Globus pallidus (tissue), 1 donor: ENCODE data around the gene PDHX.
"Not testable (repeated sequence)": the region's sequence is repeated elsewhere in the genome, so short reads cannot be mapped to it uniquely, and the experiment has no call there.

Experiments
- DNase-seq: peaks from one replicate; pipeline ENCODE4 v3.0.0-alpha.2; 2015; ENCODE audit warnings: low spot score

The PDHX gene

DNA sequence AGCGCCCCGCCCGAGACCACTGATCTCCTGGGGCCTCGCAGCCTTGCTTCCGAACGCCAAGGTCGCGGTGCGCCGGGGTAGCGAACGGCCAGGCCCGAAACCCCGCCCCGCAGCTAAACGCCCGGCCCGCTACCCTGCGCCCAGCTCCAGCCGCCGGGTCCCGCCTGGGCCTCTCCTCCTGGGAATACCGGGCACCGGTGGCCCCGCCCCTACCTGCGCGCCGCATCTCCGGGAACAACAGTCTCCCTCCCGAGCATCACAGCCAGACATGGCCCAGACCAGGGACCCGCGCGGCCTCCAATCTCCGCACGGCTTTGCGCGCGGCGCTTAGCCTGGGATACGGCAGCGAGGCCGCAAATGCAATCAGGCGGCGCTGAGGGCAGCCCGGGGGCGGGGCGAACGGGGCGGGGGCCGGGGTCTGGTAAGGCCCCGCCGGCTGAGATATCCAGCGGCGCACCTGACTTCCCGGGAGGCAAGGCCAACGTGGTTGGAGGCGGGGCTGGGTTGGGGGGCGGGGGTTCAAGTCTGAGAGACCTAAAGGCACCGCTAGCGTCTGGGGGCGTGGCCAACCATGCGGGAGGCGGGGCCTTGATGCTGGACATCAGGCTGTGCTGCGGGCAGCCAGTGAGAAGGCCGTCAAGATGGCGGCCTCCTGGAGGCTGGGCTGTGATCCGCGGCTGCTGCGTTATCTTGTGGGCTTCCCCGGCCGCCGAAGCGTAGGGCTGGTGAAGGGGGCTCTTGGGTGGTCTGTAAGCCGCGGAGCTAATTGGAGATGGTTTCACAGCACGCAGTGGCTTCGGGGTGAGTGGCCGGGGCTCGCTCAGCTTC, at the start of gene PDHX, which contains the start of gene APIP:
TSS of gene PDHX (plus strand) at position 604 of the 828 bp plus-strand sequence. CDS start at position 642, 38 bp downstream.
TSS of gene APIP (minus strand) at position 365 of the 828 bp plus-strand sequence. CDS start at position 270, 95 bp downstream.
- peak; percentile 97 for DNase-seq

DNA sequence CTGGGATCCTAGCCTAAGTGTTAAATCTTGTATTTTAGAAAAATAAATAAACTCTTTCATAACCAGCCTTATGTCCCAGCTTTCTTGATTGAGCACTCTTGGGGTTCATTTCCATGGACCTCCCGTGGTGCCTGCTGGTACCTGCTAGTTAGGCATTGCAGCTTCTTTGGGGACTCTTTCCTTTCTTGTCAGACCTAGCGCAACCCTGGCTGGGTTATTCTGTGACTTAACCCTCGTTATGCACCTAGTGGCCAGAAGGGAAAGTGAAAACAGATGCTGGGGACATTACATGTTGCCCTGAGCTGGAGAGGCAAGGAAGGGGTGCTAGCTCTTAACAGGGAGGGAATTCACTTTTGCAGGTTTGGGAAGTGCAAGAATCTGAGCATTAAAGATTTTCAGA, 47.0 kb upstream of the PDHX start:
- no peak for DNase-seq

DNA sequence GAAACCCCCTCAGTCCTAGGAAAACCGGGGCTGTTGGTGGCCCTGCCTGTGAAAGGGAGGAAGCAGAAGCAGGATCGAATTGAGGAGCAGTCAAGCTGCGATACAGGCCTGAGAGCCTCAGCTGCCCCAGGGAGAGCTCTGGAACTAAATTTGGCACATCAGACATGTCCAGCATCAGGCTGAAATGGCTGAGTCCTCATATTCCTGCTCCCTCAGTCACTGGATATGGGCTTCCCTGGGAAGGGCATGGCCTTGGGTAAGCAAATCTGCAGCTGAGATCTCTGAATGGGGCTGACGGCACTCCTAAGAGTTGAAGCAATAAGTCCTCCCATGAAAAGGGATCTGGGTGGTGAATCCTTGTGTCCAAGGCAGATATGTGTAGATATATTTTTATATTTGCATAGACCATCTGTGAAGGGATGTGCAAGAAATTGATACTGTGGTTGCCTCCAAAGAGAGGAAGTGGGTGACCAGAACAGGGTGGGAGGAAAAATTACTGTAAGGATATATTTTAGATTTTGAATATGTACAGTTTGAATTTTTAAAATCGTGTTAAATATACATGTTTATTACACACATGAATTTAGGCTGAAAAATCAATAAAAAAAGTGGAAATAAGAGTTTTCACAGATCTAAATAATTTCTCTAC, 45.7 kb upstream of the PDHX start:
- DNase-seq, result no peak

DNA sequence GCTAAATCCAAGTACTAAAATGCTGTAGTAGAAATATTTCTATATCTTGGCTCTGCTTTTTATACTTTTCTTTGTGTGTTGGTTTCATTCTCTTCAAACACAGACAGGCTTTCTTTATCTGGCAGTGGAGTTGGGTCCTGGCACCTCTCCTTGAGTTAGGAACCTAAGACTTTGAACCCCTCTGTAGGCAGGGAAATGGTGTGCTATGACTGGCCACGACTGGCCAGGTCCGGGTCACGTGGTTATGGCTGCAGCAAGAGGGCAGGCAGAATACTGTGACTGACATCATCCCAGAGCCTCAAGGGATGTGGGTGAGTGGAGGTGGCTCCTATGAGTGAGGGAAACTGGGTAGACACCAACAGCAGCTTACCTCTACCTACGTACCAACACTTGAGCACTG, 42.2 kb upstream of the PDHX start:
- DNase-seq, result no peak

DNA sequence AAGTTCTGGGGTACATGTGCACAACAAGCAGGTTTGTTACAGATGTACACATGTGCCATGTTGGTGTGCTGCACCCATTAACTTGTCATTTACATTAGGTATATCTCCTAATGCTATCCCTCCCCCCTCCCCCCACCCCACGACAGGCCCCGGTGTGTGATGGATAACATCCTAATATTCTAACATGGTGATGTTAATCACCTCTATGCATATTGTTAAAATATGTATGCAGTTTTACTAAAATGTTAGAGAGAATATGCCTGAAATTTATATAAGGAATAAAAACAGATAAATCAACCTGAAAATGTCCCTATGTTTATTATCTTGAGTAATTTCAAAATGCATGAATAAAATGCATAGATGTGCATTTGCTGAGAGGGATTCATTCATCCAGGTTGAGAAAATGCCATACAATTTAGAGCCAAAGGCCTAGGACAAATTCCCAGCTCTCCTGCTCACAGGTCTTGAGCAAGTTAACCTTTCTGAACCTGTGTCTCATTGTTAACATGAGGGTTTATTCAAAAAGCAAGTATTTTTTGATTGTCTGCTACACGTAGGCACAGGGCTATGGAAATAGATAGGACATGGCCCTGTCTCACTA, 38.9 kb upstream of the PDHX start:
- no peak for DNase-seq

DNA sequence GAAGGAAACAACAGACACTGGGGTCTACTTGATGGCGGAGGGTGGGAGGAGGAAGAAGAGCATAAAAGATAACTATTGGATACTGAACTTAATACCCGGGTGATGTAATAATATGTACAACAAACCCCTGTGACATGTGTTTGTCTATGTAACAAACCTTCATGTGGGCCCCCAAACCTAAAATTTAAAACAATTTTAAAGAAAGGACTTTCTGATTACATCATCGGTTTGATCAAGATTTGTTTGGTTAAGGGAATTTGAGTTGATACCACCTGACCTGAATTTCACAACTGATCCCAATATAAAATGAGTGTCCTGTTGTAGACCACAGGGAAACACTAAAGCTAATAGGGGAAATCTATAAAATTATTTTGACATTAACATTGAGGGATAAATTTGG, 34.5 kb upstream of the PDHX start:
- DNase-seq, result no peak

DNA sequence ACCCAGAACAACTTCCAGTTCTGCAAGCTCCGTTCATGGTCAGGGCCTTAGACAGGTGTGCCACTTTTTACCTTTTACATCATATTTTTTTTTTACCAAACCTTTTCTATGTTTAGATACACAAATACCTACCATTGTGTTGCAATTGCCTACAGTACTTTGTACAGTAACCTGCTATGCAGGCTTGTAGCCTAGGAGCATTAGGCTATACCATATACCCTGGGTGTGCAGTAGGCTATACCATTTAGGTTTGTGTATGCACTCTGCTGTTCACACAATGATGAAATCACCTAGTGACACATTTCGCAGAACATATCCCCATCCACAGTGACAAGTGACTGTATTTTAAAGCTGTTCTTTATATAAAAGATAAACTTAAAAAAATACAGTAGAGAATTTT, 29.8 kb upstream of the PDHX start:
- DNase-seq, result no peak

DNA sequence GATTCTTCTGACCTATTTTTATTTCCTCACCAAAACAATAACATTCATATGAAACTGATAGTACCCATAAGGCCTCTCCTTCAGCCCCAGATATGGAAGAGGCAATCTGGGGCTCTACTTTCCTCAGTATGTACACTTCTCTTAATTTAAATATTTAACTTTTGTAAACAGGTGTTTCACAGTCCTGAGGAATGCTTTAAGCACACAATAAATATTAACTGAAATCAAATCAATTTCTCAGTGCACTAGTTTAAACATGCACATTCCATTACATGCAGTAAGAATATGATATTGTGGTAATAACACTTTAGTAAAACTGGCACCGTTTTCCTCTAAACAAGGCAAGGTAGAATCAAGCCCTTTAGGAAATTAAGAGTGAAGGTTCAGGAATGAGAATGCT, 29.2 kb upstream of the PDHX start:
- no peak for DNase-seq

DNA sequence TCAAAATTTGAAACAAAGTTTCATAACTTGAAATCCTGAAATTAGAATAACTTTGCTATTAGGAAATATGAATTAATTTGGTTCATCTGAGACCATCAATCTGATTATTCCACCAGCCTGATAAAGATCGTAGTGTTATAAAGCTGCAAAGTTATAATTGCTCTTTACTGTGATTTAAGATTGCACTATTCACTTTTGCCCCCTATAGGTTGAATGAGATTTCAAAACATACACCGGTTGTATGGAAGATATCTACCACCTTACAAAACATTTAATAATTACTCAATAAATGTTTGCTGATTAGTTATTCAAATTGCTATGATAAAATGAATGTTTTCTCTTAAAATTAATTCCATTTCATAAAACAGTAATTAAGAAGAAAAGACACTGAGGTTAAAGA, 26.3 kb upstream of the PDHX start:
- peak; percentile 27 for DNase-seq

DNA sequence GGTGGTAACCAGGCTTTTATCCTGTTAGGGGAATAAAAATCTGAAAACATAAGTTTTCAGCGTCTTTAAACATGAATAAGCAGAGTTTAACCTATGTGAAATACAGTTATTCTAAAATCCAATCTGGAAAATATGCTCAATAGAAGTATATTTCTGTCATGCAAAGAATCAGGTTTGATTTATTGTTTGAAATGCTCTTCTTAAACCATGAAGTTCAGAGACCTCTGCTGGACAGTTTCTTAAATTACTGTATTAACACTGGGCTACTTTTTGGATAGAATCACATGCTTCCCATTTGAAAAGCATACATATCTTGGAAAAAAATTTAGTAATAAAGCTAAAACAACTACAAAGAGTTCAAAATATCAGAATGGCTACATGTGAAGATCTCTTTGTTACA, 25.6 kb upstream of the PDHX start:
- DNase-seq, result peak; percentile 76

DNA sequence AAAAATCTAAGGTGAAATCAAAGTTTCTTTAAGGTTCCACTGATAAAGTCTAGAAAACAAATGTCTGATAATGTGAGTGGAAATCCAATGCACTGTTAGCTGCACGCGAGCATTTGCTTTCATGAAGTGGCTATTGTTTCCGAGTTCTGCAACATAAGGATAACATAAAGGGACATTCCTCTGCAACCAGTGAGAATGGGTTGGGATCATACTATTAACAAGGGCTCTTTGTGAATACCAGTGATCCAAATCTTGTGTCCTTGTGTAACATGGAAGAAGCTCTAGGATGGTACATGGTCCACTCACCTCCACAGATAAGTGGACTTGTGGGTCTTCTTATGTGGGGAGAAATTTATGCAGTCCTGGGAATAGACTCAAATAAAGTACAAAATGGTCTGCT, 24.8 kb upstream of the PDHX start:
- peak; percentile 29 for DNase-seq

DNA sequence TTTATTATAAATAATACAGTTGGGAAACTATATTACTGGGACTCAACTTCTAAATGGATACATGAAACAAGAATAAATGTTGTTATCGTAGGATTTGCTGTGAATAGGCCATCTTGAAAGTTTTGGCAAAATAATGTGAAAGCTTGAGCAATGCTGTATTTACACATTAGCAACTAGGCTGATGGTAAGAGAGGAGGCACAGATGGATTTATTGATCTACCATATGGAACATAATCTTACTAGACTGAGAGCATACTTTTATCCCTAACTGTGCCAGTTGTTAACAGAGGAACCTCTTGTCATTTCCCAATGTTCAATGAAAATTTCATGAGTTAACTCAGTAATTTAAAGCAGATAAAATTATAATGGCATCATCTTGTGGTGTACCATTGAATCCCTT, 23.0 kb upstream of the PDHX start:
- no peak for DNase-seq

DNA sequence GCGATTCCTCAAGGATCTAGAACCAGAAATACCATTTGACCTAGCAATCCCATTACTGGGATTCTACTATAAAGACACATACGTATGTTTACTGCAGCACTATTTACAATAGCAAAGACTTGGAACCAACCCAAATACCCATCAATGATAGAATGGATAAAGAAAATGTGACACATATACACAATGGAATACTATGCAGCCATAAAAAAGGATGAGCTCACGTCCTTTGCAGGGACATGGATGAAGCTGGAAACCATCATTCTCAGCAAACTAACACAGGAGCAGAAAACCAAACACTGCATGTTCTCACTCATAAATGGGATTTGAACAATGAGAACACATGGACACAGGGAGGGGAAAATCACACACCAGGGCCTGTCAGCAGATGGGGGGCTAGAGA, 20.2 kb upstream of the PDHX start:
- not testable (repeated sequence) for DNase-seq

DNA sequence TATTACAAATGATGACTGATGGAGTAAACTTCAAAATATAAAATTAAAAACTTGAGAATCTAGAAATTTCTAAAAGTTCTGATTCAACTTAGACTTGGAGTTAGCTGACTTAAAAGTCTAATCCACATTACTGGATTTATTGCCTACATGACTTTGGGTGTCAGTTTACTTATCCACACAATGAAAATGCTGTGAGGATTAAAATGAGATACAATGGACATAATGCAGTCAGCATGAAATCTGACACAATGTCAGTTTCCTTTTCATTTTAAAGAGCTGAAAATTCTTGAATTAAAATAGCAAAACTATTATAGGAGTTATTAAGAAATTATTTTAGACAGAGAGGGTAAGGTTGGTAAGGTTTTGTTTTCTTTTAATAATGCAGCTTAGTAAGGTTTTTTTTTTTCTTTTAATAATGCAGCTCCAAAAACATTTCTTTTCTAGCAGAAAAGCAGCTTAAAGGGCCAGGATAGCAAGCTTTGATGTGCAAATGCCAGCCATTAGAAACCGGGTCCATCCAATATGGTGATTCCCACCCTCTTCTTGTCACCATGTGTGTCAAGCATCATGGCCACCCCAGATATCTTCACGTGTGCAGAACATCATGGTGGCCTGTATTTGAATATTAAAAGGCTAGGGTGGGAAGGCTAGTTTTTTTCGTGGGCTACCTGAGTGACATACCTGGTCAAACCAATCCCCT, 19.1 kb upstream of the PDHX start:
- no peak for DNase-seq

DNA sequence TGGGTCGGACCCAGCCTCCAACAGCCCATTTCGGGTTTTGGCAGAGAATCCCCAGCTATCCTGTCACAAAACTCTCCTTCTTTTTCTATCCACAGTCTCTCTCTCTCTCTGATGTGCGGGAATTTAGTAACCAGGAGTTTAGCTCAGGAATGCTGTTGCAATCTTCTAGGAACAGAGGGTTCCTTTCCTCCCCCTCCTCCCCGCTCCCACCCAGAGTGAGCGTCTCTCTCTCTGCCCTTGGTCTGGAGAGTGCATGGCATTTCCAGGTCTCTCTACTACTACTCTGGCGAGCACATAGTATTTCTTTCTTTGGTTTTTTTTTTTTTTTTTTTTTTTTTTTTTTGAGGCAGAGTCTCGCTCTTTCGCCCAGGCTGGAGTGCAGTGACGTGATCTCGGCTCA, 17.9 kb upstream of the PDHX start:
- no peak for DNase-seq

DNA sequence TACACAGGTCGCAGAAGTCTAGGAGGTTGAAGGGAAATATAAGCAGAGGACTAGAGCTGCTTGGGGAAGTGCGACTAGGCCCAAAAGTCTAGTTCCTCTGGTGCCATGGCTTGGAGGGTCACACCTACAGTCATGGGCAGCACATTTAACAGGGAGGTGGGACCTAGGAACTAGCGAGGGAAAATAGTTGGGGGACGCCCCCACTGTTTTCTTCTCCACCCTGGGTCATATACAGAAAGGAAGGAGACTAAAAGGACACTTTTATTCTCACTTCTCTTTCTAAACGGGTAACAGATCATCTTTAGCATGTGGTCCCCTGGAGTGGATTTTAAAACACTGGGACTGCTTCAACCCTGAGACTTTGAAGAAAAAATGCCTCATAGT, 16.8 kb upstream of the PDHX start:
- no peak for DNase-seq

DNA sequence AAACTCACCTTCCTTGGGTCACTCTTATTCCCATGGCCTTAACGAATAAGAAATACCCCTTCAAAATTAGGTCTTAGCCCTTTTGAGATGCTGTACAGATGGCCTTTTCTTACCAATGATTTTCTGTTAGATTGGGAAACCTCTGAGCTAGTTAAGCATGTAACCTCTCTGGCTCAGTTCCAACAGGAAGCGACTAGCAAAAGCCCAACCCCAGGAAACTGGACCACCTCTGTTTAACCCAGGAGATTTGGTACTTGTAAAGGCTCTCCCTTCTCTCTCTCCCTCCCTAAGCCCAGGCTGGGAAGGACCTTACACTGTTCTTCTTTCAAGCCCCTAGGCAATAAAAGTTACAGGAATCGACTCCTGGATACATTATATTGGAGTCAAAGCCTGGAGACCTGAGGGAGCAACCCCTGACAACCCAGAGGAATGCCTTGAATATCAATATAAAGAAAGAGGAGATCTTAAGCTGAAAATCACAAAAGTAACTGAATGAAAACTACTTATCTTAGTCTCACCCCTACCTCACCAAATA, 11.9 kb upstream of the PDHX start:
- no peak for DNase-seq

DNA sequence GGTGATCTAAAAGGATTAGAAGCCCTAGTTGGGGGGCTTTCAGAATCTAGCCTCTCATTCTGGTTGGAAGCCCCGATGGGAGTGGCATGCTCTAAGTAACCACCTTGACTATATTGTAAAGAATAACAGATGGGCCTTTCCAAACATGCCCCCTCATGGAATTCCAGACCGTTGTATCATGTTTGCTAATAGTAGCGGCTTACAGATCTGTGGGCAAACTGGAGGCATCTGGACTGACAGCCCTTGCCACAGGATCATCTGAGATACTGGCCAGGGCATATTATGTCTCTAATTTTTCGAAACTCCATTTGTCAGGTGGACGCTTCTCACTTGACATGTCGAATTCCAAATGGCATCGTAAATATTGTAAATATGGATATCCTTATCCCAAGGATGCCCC, 10.8 kb upstream of the PDHX start:
- no peak for DNase-seq

DNA sequence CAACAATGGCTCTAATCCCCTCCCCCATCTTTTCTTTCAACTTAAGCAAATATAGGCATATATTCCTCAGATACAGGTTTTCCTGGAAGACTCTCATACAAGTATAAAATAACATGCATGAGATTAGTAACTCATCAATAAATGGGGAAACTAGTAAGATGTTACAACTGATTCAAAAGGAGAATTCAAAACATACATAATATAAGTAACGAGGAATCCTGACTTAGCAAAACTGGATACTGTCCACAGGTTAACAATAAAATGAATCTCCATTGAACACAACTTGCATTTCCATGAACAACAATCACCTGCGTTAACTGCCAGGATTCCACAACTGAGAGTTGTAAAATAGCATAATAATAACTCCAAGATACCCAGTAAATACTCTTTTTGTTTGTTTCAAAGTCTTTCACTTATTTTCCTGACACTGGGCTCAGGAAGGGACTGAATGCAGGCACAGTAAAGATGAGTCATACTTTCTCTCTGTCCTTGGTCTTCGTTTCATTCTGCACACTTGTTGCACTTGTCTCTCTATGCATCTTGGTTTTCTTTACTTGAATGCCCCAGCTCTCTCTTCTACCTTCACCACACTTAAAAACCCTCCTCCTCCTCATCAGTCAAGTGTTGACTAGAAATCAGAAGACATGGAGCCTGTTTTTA, 8.4 kb upstream of the PDHX start:
- DNase-seq, result no peak

DNA sequence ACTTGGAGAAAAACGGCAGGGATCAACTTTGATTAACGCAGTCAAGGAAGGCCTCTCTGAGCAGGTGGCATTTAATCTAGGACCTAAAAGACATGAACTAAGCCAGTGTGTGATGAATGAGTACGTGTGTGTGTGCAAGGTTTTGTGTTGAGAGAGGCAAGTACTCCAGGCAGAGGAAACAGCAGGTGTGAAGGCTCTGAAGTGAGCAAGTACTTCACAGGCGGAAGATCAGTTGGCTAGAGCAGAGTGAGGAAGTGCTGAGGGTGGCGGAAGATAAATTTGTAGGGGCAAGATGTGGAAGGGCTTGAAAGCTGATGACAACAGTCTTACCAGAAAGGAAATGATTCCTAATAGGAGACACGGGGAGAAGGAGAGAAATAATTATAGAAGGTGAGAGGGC, 7.0 kb upstream of the PDHX start:
- DNase-seq, result no peak

DNA sequence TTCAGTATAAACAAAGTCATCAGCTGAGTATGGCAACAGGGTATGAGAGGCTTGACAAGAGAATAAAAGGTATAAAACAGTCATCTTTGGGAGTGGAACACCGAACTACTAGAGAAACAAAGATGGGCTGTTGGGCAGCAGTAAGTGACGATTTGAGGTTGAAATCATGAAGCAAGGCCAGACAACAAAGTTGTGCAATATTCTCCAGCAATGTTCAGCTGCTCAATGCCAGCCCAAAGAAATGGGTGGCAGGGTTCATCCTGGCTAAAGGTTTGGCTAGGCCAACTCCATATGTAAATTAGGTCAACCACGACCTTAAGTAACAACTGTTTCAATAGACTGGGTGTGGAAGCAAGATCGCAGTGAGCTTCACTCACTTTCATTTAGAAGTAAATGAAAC, 6.5 kb upstream of the PDHX start:
- DNase-seq, result no peak

DNA sequence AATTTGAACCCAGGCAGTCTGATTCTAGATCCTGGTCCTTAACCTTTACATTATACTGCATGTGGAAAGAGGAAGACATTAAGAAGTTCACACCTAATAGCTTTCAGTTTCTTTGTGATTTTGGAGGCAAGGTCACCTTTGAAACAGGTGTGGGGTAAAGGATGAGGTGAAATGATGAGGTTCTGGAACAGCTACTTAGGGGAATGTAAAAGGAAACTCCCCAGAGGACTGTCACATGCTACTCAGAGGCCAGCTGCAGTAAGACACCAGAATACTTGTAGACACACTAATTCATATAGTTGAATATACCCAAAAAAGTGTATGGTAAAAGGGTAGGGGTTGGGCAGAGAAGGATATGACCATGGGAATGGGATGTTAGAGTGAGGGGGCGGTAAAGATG, 5.6 kb upstream of the PDHX start:
- no peak for DNase-seq
